ENCODE results near the gene ECE1.
"Not testable (repeated sequence)": the region's sequence is repeated elsewhere in the genome, so short reads cannot be mapped to it uniquely, and the experiment has no call there.

The ECE1 gene

DNA sequence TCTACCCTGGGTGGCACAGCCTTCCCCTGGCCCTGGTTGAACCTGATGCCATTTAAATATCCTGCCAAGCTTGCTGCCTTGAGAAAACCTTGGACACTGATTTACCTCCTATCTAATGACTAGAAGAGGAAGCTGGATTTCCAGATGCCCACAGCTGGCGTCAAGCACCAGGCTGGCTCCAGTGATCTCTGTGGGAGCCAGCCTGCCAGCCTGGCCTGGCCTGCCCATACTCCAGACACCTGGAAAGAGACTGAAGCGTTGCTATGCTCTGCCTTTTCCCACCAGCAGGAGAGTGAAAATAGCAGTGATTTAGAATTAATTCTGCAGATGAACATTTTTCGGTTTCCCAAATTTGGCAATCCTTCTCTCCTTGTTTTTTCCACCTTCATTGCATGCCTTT, 102.0 kb downstream of the ECE1 start:
- no peak for DNase-seq (ENCODE audit: low spot score)

DNA sequence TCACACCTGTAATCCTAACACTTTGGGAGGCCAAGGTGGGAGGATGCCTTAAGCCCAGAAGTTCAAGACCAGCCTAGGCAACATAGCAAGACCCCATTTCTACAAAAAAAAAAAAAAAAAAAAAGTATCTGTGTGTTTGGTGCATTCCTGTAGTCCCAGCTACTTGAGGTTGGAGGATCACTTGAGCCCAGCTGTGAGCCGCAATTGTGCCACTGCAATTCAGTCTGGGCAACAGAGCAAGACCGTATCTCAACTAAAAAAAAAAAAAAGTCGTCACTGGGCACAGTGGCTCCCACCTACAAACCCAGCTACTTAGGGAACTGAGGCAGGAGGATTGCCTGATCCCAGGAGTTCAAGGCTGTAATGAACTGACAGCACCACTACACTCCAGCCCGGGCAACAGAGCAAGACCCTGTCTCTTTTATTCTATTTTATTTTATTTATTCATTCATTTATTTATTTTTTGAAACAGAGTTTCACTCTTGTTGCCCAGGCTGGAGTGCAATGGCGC, 105.0 kb downstream of the ECE1 start:
- DNase-seq (ENCODE audit: low spot score): no peak

DNA sequence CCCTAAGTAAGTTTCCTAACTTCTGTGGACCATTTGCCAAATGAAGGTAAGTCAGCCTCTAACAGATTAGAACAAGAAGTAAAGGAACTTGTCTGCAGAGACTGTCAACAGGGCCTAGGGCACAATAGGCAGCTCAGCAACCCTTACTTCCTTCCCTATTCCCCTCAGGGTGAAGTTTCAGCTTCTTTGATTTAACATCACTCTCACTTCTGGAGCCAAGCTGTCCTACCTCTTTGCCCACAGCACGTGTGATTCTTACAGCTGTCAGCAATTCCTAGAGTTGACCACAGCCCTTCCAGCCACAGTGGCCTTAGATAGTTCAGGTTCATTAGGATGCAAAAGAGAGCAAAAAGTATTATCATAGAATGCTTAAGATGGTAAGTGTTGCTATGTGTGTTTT, 106.0 kb downstream of the ECE1 start:
- DNase-seq (ENCODE audit: low spot score): no peak

DNA sequence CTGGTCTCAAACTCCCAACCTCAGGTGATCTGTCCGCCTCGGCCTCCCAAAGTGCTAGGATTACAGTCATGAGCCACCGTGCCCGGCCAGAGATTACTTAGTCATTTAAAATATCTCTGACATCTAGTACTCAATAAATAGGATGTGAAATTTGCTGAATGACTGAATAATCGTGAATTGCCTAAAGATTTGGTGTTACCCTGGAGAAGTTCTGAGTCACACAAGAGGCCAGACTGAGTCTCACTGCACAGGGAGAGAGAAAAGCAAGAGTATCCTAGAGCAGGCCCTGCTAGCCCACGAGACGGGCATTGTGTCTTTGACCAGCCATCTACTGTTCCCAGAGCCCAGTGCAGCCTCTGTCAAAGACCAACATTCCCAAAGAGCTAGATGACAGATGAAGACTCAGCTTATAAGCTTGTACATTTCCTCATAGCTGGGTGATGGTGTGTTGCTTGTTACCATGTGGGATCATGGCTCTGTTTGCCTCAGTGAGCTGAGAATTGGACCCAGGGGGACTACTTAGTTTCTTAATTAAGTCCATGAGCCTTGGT, 108.0 kb downstream of the ECE1 start:
- no peak for DNase-seq (ENCODE audit: low spot score)

DNA sequence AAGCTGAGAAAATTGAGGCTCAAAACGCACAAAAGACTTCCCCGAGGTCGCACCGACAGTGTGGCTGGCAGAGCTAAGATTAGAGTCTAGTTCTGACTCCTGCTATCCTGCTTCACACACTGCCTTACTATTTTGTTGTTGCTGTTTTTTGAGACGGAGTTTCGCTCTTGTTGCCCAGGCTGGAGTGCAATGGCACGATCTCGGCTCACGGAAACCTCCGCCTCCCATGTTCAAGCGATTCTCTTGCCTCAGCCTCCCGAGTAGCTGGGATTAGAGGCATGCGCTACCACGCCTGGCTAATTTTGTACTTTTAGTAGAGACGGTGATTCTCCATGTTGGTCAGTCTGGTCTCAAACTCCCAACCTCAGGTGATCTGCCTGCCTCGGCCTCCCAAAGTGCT, 112.0 kb downstream of the ECE1 start:
- DNase-seq (ENCODE audit: low spot score): not testable (repeated sequence)

DNA sequence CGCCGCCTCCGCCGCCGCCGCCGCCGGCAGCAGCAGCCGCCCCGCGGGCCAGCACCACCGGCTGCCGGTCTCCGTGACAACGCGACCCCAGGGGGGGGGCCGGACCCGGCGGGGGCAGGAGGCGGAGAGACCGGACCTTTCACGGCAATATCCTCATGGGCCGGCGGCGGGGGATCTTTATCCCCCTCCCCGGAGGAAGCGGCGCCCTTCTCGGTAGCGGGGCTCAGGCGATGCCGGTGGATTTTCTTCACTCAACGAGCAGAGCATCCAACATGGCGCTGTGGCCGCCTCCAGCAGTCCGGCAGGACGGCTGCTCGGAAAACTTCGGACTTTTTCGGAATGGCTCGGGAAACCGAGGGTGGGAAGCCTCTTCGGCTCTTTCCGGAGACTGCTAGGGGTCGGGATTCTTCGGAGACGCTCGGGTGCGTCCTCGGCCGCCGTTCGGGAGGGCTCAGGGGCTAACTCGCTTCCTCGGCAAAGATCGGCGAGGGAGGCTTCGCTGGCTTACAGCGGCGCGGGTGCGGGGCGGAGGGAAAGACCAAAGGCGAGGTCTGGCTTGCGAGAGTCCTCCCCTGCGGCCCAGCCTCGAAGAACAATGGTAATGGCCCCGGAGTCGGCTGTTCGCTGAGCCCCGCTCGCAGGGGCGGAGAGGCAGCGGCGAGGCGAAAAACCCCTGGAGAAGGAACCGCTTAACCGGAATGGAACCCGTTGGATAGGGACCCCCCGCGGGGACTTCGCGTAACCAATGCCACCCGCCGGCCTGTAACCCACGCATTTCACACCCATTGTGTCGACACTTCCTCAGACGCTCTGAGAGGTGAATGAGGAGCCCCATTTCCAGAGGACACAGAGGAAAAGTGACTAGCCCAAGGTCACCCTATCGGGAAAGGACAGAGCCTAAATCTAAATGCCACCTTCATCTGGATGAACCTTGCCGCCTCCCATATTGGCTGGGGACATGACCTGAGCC, 113.4 kb downstream of the ECE1 start, which contains the start of gene EIF4G3:
TSS of gene EIF4G3 (minus strand) at position 312 of the 970 bp plus-strand sequence. CDS start 174,155 bp downstream, outside the sequence.
- DNase-seq (ENCODE audit: low spot score): peak; percentile 96

DNA sequence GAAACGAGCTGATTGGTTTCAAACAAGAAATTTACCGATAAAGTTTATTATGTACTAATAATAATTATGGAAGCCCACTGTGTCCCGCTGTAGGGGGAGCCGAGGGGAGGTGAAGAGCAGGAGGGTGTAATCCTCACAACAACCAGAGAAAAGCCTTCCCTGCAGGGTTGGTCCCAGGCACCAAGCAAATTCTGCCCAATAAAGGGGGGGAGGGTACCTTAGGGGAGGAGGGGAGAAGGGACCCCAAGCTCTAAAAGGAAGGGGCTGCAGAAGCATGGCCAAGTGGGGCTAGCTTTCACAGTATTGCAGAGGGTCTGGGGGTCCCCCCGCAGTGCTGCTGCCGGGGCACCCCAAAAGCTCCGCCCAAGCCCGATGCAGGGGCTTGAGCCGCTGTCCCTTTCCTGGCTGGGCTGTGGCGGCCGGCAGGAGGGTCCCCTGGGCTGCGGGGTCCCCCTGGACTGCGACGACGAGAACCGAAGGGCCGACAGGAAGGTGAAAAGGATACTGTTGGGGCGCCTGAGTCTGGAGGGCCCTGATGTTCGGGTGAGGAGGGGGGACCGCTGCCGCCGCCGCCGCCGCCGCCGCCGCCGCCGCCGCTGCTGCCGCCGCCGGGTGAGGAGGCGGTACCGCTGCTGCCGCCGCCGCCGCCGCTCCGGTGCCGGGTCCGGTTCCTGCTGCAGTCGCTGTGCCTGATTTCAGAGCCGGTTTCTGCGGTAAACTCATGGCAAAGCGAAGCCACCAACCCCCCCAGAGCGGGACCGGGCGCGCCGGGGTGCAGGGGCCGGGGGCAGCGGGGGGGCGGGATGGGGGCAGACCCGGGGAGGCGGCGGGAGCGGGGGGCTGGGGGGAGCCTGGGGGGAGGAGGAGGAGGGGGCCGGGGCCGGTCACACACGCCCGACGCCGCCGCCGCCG, 114.3 kb downstream of the ECE1 start:
- DNase-seq (ENCODE audit: low spot score): peak; percentile 27

DNA sequence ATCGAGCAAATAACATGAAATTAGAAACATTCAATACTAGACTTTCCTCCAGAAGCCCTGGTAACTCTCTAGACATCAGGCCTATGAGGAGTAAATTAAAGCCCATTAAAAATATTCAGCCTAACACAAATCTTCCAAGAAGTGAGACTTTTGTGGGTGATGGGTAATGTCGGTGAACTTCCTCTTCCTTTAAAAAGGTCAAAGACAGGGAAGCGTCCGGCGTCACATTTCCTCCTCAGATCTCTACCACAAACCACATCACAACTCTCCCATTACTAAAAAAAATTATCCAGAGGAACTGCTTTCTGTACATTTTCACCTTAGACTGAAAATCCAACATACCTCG, 115.0 kb downstream of the ECE1 start:
- no peak for DNase-seq (ENCODE audit: low spot score)

DNA sequence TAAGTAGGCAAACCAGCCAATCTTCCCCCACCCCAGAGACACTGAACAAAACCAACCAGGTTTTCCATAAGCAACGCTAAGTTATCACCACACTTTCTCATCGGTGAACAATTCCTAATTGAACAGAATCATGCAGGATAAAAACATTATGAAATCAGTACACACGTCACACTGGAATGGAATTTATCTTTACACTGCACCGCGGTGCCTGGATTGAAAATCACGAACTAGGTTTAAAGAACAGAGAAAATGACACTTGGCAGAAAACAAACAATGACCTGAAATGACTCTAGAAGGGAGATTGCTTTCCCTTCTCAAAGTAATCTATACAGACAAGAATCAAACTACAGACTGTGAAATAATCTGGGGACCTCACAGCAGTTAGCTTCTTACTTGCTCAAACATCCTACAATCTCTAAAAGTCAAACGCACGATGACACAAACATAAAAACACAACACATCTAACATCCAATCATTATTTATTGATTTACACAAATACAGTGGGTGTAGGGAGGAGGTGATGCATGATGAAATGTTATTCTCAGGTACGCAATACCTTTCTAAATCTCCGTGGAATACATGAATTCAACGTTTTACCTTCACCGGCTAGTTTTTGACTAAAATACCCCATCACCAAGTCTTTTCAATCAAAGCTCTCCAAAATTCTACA, 115.5 kb downstream of the ECE1 start:
- DNase-seq (ENCODE audit: low spot score): no peak

DNA sequence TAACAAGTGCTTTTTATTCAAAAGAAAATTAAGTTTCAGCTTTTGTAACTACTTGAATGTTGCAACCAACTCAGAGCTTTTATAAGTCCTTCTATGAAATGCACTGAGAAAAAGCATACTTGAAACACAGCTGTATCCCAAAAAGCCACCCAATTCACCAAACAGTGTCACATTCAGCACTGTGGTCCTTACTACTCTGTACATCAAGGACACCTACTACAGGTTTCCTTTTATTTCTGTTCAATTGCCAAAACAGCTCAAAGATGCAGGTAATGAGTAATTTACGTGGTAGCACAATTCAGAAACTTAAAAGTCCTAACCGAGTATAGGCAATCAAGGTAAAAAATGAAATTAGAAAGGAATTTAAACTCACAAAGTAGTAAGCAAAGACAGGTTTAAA, 116.0 kb downstream of the ECE1 start:
- no peak for DNase-seq (ENCODE audit: low spot score)

DNA sequence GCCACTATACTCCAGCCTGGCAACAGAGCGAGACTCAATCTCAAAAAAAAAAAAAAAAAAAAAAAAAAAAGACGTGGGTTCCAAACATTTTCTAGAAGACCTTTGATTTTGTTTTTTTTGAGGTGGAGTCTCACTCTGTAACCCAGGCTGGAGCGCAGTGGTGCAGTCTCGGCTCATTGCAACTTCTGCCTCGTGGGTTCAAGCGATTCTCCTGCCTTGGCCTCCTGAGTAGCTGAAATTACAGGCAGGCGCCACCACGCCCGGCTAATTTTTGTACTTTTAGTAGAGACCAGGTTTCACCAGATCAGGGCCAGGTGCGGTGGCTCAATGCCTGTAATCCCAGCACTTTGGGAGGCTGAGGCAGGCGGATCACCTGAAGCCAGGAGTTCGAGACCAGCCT, 117.2 kb downstream of the ECE1 start:
- not testable (repeated sequence) for DNase-seq (ENCODE audit: low spot score)

DNA sequence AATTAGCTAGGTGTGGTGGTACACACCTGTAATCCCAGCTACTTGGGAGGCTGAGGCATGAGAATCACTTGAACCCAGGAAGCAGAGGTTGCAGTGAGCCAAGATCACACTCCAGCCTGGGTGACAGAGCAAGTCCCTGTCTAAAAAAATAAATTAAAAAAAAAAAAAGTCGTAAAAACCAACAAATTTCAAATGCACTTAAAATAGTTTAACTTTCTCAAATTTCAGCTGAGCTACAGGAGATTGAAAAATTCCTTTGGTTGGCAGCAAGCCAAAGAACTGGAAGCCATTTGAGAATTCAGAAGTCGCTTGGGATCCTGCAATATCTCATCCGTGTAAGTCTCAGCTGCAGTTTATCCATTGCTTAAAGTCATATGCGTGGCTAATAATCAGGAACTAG, 119.4 kb downstream of the ECE1 start:
- not testable (repeated sequence) for DNase-seq (ENCODE audit: low spot score)

DNA sequence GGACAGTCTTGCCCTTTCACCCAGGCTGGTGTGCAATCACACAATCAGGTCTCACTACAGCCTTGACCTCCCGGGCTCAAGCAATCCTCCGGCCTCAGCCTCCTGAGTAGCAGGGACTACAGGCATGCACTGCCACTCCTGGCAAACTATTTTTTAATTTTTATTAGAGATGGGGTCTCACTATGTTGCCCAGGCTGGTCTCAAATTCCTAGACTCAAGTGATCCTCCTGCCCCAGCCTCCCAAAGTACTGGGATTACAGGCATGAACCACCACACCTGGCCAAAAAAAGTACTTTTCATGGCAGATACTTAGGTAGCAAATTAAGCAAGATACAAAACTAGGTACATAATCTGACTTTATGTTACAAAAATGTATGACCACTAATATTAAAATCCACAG, 121.8 kb downstream of the ECE1 start:
- DNase-seq (ENCODE audit: low spot score): no peak

Measured in SK-N-DZ (cell line).